RCC 7860 (cell line): ENCODE results near the gene SLC22A3.
"Not testable (repeated sequence)": the region's sequence is repeated elsewhere in the genome, so short reads cannot be mapped to it uniquely, and the experiment has no call there.

Experiments used
- DNase-seq: peaks from one replicate; pipeline ENCODE4 v3.0.0-alpha.2; 2015; ENCODE audit warnings: low spot score
- FAIRE-seq: peaks from 2 replicates; lab custom pipeline; 2012; peaks lifted over from hg19 to GRCh38; lab: Jason Lieb, UNC

SLC22A3 gene

GRCh38 chr6:160367798-160368547 is 19.8 kb downstream of the SLC22A3 start:
- no peak for DNase-seq
- FAIRE-seq, result no peak

GRCh38 chr6:160368670-160369069 is 20.5 kb downstream of the SLC22A3 start:
- FAIRE-seq (no peak), DNase-seq (no peak)

- not testable (repeated sequence) for FAIRE-seq, DNase-seq
Observed at GRCh38 chr6:160373601-160374000, 25.4 kb downstream of the SLC22A3 start.

GRCh38 chr6:160374836-160375560 is 26.8 kb downstream of the SLC22A3 start:
- no peak for DNase-seq
- FAIRE-seq, result no peak

- DNase-seq, result no peak
- no peak for FAIRE-seq
Observed at GRCh38 chr6:160375561-160375949, 27.4 kb downstream of the SLC22A3 start.

- no peak for FAIRE-seq
- DNase-seq, result no peak
Observed at GRCh38 chr6:160376445-160376844, 28.3 kb downstream of the SLC22A3 start.

- no peak for DNase-seq
- FAIRE-seq, result no peak
Observed at GRCh38 chr6:160378218-160378617, 30.0 kb downstream of the SLC22A3 start.

GRCh38 chr6:160378882-160379281 is 30.7 kb downstream of the SLC22A3 start:
- DNase-seq, result no peak
- no peak for FAIRE-seq

- FAIRE-seq (no peak), DNase-seq (no peak)
Observed at GRCh38 chr6:160379466-160379865, 31.3 kb downstream of the SLC22A3 start.

GRCh38 chr6:160382946-160383345 is 34.8 kb downstream of the SLC22A3 start:
- FAIRE-seq (no peak), DNase-seq (no peak)

- peak; percentile 80 for DNase-seq
Observed at GRCh38 chr6:160386869-160387530, 38.8 kb downstream of the SLC22A3 start.

GRCh38 chr6:160387916-160388643 is 39.9 kb downstream of the SLC22A3 start:
- FAIRE-seq (no peak), DNase-seq (no peak)

More at GRCh38 chr6:160386869-160387530, 38.8 kb downstream of the SLC22A3 start:
- FAIRE-seq, result peak; percentile 22

GRCh38 chr6:160388922-160389321 is 40.7 kb downstream of the SLC22A3 start:
- FAIRE-seq, result no peak

GRCh38 chr6:160391419-160392116 is 43.4 kb downstream of the SLC22A3 start:
- peak; percentile 56 for FAIRE-seq

More at GRCh38 chr6:160388922-160389321, 40.7 kb downstream of the SLC22A3 start:
- no peak for DNase-seq

GRCh38 chr6:160393442-160393841 is 45.3 kb downstream of the SLC22A3 start:
- not testable (repeated sequence) for DNase-seq, FAIRE-seq

More at GRCh38 chr6:160391419-160392116, 43.4 kb downstream of the SLC22A3 start:
- peak; percentile 66 for DNase-seq

- FAIRE-seq, result no peak
- no peak for DNase-seq
Observed at GRCh38 chr6:160393891-160394653, 45.9 kb downstream of the SLC22A3 start.

GRCh38 chr6:160394654-160395035 is 46.5 kb downstream of the SLC22A3 start:
- DNase-seq (no peak), FAIRE-seq (no peak)

- FAIRE-seq (no peak), DNase-seq (no peak)
Observed at GRCh38 chr6:160395187-160395586, 47.0 kb downstream of the SLC22A3 start.

- FAIRE-seq (no peak), DNase-seq (no peak)
Observed at GRCh38 chr6:160396292-160396691, 48.1 kb downstream of the SLC22A3 start.
